Measurements from ENCODE around the gene AP2M1. TPM values are rescaled to one million over a fixed set of nuclear protein-coding genes. Genes with fewer than 3 reads are reported as not detected.

The AP2M1 gene
- 296 to 311 TPM (median 303 TPM) in 5 replicates for total RNA-seq (2022; extraction: Qiagen RNA extraction)

GRCh38 chr3:184174646-184175492, at the start of gene AP2M1:
TSS of gene AP2M1 (plus strand) at chr3:184174855. CDS start at chr3:184176994, 2,139 bp downstream.

GRCh38 chr3:184135149-184135910, 39.3 kb upstream of the AP2M1 start, which contains the start of gene EIF2B5:
TSS of gene EIF2B5 (plus strand) at chr3:184135358. CDS start at chr3:184135386, 28 bp downstream.

GRCh38 chr3:184154885-184155643, 19.6 kb upstream of the AP2M1 start, which contains the start of gene DVL3:
TSS of gene DVL3 (plus strand) at chr3:184155377. CDS start at chr3:184155636, 259 bp downstream.

GRCh38 chr3:184186184-184186901, 11.7 kb downstream of the AP2M1 start, which contains the start of gene ABCF3:
TSS of gene ABCF3 (plus strand) at chr3:184186199. CDS start at chr3:184186208, 9 bp downstream.

GRCh38 chr3:184229394-184230080, 54.9 kb downstream of the AP2M1 start, which contains the start of gene VWA5B2:
TSS of gene VWA5B2 (plus strand) at chr3:184229585. CDS start at chr3:184230529, 944 bp downstream.

Other genes starting within 250 kb of the AP2M1 start
- 12.4 to 17.3 TPM (median 15.4 TPM) in 5 replicates for gene ABCC5, start 157.0 kb upstream of the AP2M1 start, total RNA-seq (2022; extraction: Qiagen RNA extraction)
- gene HTR3D, start 143.1 kb upstream of the AP2M1 start, total RNA-seq (2022; extraction: Qiagen RNA extraction), result not detected in 5 replicates
- not detected in 5 replicates for gene HTR3C, start 121.8 kb upstream of the AP2M1 start, total RNA-seq (2022; extraction: Qiagen RNA extraction)
- not detected in 5 replicates for gene HTR3E, start 77.8 kb upstream of the AP2M1 start, total RNA-seq (2022; extraction: Qiagen RNA extraction)
- gene EIF2B5, start 39.5 kb upstream of the AP2M1 start, total RNA-seq (2022; extraction: Qiagen RNA extraction), result 25.3 to 30.3 TPM (median 28.3 TPM) in 5 replicates
- 17.9 to 27.2 TPM (median 23.7 TPM) in 5 replicates for gene DVL3, start 19.5 kb upstream of the AP2M1 start, total RNA-seq (2022; extraction: Qiagen RNA extraction)
- 28.9 to 38.9 TPM (median 34.0 TPM) in 5 replicates for gene ABCF3, start 11.3 kb downstream of the AP2M1 start, total RNA-seq (2022; extraction: Qiagen RNA extraction)
- 0.21 to 0.60 TPM (median 0.34 TPM) in 5 replicates for gene VWA5B2, start 54.7 kb downstream of the AP2M1 start, total RNA-seq (2022; extraction: Qiagen RNA extraction)
- gene ALG3, start 74.1 kb downstream of the AP2M1 start, total RNA-seq (2022; extraction: Qiagen RNA extraction), result 62.0 to 84.4 TPM (median 69.1 TPM) in 5 replicates
- gene EEF1AKMT4, start 74.8 kb downstream of the AP2M1 start, total RNA-seq (2022; extraction: Qiagen RNA extraction), result 9.6 to 13.2 TPM (median 11.4 TPM) in 5 replicates
- gene CAMK2N2, start 86.7 kb downstream of the AP2M1 start, total RNA-seq (2022; extraction: Qiagen RNA extraction), result 0.86 to 1.9 TPM (median 1.6 TPM) in 5 replicates
- not detected in 5 replicates for gene ECE2, start 101.2 kb downstream of the AP2M1 start, total RNA-seq (2022; extraction: Qiagen RNA extraction)
- gene PSMD2, start 124.4 kb downstream of the AP2M1 start, total RNA-seq (2022; extraction: Qiagen RNA extraction), result 298 to 372 TPM (median 303 TPM) in 5 replicates
- gene EIF4G1, start 139.8 kb downstream of the AP2M1 start, total RNA-seq (2022; extraction: Qiagen RNA extraction), result 249 to 270 TPM (median 261 TPM) in 5 replicates
- gene FAM131A, start 162.7 kb downstream of the AP2M1 start, total RNA-seq (2022; extraction: Qiagen RNA extraction), result 8.8 to 13.9 TPM (median 12.4 TPM) in 5 replicates
- gene CLCN2, start 186.8 kb downstream of the AP2M1 start, total RNA-seq (2022; extraction: Qiagen RNA extraction), result 4.9 to 6.9 TPM (median 6.5 TPM) in 5 replicates
- gene POLR2H, start 186.9 kb downstream of the AP2M1 start, total RNA-seq (2022; extraction: Qiagen RNA extraction), result 69.4 to 81.7 TPM (median 74.8 TPM) in 5 replicates
- 0.08 to 0.16 TPM (median 0.15 TPM) in 3 of 5 replicates, not detected in the others for gene THPO, start 203.4 kb downstream of the AP2M1 start, total RNA-seq (2022; extraction: Qiagen RNA extraction)
- 0.13 to 0.46 TPM (median 0.15 TPM) in 4 of 5 replicates, not detected in the other for gene CHRD, start 205.2 kb downstream of the AP2M1 start, total RNA-seq (2022; extraction: Qiagen RNA extraction)